Activated T-helper 1 cell treated with anti-CD3 and anti-CD28 coated beads, Interleukin-12 subunit alpha, Interleukin-12 subunit beta, Interleukin-2, Interleukin-4 antibody, amounts not matched to agents 30 ng/mL and 10 ng/mL and 1 ng/mL, durations not matched to agents 14 hours and 24 hours and 36 hours (primary cell): ENCODE data around the gene TM4SF1. TPM values are rescaled to one million over a fixed set of nuclear protein-coding genes. Genes with fewer than 3 reads are reported as not detected.

Source experiments
- DNase-seq: peaks from one replicate; pipeline ENCODE4 v3.0.0; 2021; ENCODE audit warnings: low spot score
- H3K27ac Mint-ChIP-seq: one replicate; pipeline ENCODE4 v1.8.0; 2021; ENCODE audit warnings: mild to moderate bottlenecking, mixed read lengths
- H3K27me3 Mint-ChIP-seq: one replicate; pipeline ENCODE4 v1.8.0; 2022; ENCODE audit warnings: mild to moderate bottlenecking, moderate library complexity, mixed read lengths; ENCODE audit not compliant: insufficient read depth
- H3K36me3 Mint-ChIP-seq: one replicate; pipeline ENCODE4 v1.8.0; 2021; ENCODE audit warnings: low read depth, mixed read lengths
- H3K4me1 Mint-ChIP-seq: one replicate; pipeline ENCODE4 v1.8.0; 2021; ENCODE audit warnings: low read depth, mixed read lengths
- H3K4me3 Mint-ChIP-seq: one replicate; pipeline ENCODE4 v1.8.0; 2021; ENCODE audit warnings: mild to moderate bottlenecking, moderate library complexity, mixed read lengths
- H3K9me3 Mint-ChIP-seq: one replicate; pipeline ENCODE4 v1.8.0; 2021; ENCODE audit warnings: mixed read lengths
- intact Hi-C: fragments of 100-400 bp; cut with micrococcal nuclease; formaldehyde crosslinking; loops from one replicate; pipeline ENCODE4 v1.15.1; 2024
- total RNA-seq: library from RNA; stranded (reverse); gene quantifications from 2 replicates; pipeline ENCODE4 v1.2.3, GENCODE V29; 2022

The TM4SF1 gene
- total RNA-seq, 1 donor from 2014 or later: 0.13 TPM

DNA sequence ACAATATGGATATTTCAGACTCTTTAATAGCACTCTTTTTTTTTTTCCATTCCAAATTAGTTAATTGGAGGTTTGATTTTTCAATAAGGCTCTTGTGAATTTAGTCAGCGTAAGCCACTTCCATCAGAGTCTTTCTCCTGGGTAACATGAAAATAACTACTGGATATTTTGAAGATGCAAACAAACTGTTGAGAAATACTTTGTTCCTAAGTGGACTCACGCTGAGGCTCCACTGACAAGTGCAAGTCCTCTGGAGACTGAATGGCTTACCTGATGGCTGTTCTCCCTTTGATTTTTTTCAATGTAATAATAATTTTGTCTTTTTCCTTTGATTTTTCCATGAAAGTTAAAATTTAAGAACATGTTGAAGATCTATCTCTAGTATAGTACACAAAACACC lies 26.0 kb upstream of the TM4SF1 start:
- Mint-ChIP-seq H3K9me3 (no peaks in the 10 kb centered on the region), H3K36me3 (no peaks in the 10 kb centered on the region), H3K4me1 (no peaks in the 10 kb centered on the region), H3K27ac (no peak overlapping the region), H3K4me3 (no peak overlapping the region), H3K27me3 (peaks cover 20% of the 10 kb centered on the region)
- intact Hi-C loops: no loop called here
- no peak for DNase-seq

DNA sequence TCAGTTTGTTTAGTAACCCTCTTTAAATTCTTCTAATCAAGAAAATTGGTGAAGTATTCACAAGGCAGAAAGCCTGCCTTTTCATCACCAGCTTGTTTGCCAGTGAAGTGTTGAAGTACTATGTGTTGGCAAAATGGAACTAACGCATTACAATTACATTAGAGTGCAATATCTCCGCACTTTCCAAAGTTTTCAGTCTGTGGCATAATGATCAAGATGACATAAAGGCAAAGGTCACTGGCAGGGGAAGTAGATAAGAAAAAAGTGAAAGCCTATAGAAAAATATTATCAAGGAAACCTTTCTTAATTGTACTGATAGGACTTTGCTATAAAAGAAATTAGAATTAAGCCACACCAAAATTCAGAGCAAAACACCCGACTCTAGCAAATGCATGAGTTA lies 25.0 kb upstream of the TM4SF1 start:
- no peaks in the 10 kb centered on the region for H3K9me3 Mint-ChIP-seq

DNA sequence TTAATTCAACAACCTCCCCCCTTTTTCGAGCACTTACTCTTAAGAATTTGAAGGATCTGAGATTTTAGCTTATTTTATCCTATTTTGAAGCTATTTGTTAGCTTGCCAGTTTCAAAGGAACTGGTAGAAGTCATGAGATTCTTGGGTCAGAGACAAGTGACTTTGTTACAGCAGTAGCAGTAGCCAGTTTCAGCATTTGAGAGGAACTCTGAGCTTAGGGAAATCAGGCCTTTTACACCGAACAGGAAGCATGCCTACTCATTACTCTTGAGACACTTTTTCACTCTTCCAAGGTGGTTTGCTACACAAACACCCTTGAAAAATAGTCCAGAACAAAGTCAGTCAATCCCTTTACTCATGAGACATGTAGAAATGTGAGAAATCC lies 24.5 kb upstream of the TM4SF1 start:
- Mint-ChIP-seq H3K27me3 (peaks cover 24% of the 10 kb centered on the region), H3K27ac (no peak overlapping the region), H3K4me1 (no peaks in the 10 kb centered on the region), H3K4me3 (no peak overlapping the region), H3K9me3 (no peaks in the 10 kb centered on the region), H3K36me3 (no peaks in the 10 kb centered on the region)
- intact Hi-C loops: no loop called here
- no peak for DNase-seq

More for the DNA sequence above, 25.0 kb upstream of the TM4SF1 start:
- H3K4me1 Mint-ChIP-seq: no peaks in the 10 kb centered on the region
- H3K27ac Mint-ChIP-seq: no peak overlapping the region
- H3K4me3 Mint-ChIP-seq: no peak overlapping the region
- H3K27me3 Mint-ChIP-seq: peaks cover 23% of the 10 kb centered on the region
- no peaks in the 10 kb centered on the region for H3K36me3 Mint-ChIP-seq
- intact Hi-C loops: no loop called here
- DNase-seq: no peak

DNA sequence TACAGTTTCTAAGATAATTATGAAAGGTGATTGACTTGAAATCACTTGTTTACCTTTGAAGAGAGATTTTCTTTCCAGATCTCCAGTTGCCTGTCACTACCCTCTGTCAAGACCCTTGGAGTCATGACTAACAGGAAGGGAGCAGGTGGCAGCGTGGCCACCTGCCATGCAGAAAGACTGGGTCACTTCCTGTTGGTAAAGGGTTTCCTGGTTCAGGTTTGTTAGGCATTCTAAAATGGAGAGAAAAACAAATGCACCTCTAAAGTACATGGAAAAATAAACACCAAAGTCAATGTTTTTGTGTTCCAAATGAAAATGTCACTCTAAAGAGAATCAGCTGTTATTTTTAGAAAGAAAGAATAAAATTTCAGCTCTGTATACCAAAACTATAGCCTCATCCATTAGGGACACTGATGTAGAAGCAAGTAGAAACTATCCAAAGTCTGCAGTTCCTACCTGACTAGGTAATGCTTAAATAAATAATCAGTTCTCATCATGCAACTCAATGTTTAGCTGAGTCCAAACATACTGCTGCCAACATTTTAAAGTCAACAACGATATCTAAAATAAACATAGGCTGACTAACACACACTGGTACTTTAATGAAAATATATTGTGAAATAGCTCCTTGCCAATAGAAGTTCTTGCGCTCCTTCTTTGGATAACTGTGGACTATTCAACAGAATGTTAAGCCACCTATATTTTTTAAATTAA lies 23.9 kb upstream of the TM4SF1 start:
- Mint-ChIP-seq H3K27me3 (peaks cover 23% of the 10 kb centered on the region), H3K4me1 (no peaks in the 10 kb centered on the region), H3K9me3 (no peaks in the 10 kb centered on the region), H3K4me3 (no peak overlapping the region), H3K36me3 (no peaks in the 10 kb centered on the region), H3K27ac (no peak overlapping the region)
- intact Hi-C loops: no loop called here
- no peak for DNase-seq

DNA sequence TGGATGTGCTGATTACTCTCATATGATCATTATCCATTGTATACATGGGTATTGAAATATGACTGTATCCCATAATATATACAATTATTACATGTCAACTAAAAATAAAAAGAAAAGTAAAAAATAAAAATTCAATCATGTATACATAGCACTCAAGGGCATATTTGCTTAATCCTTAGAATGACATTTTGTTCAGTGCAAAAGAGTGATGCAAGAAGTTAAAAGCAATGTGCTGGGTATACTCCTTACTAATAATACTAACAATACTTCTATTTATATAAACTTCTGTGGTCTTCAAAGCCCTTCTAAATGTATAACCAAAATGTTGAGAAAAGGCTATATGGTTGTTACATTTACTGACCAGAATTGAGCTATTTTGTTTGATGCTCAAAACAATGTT lies 23.2 kb upstream of the TM4SF1 start:
- intact Hi-C loops: no loop called here
- Mint-ChIP-seq H3K27ac (no peak overlapping the region), H3K4me3 (no peak overlapping the region), H3K36me3 (no peaks in the 10 kb centered on the region), H3K4me1 (no peaks in the 10 kb centered on the region), H3K9me3 (no peaks in the 10 kb centered on the region), H3K27me3 (peaks cover 23% of the 10 kb centered on the region)
- DNase-seq: no peak

DNA sequence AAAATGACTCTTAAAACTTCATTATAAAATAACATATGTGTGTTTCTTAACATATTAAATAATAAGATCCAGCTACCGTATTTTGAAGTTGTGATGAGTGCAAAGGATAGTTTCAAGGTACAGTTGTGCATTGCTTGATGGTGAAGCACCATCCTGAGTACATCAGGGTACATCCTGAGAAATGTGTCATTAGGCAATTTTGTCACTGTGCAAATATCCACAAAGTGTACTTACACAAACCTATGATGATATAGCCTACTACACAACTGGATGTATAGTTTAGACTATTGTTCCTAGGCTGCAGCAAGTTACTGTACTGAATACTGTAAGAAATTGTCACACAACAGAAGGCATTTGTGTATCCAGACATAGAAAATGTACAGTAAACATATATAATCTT lies 20.8 kb upstream of the TM4SF1 start:
- peaks cover 20% of the 10 kb centered on the region for H3K27me3 Mint-ChIP-seq
- intact Hi-C loops: no loop called here
- H3K9me3 Mint-ChIP-seq: no peaks in the 10 kb centered on the region
- no peaks in the 10 kb centered on the region for H3K36me3 Mint-ChIP-seq
- no peaks in the 10 kb centered on the region for H3K4me1 Mint-ChIP-seq
- H3K27ac Mint-ChIP-seq: no peak overlapping the region
- no peak for DNase-seq
- no peak overlapping the region for H3K4me3 Mint-ChIP-seq

DNA sequence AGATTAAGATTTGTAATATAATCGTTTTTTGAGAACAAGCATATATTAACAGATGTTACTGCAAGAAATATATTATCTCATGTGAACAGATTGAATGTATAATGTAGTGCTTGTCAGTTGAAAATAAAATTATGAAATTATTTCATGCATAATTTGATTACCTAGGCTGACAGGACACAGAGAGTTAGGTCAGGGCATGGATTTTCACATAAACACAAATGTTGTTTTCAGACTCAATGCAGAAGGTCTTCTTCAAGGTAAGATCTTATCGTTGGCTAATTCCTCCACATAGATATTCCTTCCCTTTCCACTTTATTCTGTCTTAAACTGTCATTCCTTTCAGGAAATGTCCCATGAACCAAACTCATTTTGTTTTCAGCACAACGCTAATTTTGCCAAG lies 20.1 kb upstream of the TM4SF1 start:
- intact Hi-C loops: no loop called here
- no peak overlapping the region for H3K4me3 Mint-ChIP-seq
- H3K36me3 Mint-ChIP-seq: no peaks in the 10 kb centered on the region
- H3K27me3 Mint-ChIP-seq: peaks cover 18% of the 10 kb centered on the region
- no peak for DNase-seq
- H3K9me3 Mint-ChIP-seq: no peaks in the 10 kb centered on the region
- no peaks in the 10 kb centered on the region for H3K4me1 Mint-ChIP-seq
- H3K27ac Mint-ChIP-seq: no peak overlapping the region

DNA sequence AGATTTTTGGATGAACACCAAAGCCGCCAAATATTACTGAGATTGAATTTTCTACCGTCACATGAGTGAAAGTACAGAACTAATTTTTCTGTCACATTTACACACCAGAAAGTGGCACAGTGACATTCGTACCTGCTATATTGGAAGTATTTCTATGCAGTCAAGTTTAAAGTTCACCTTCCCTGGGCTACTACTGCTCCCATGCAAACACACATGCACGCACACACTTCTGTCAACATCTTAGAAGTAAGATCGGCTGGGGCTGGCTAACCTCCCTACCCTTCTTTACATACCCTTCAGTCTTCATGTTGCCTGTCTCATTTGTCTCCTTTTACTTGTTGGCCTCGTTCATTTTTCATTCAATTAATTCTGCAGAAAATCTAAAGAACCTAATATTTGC lies 19.0 kb upstream of the TM4SF1 start:
- Mint-ChIP-seq H3K27ac (no peak overlapping the region), H3K36me3 (no peaks in the 10 kb centered on the region), H3K27me3 (peaks cover 15% of the 10 kb centered on the region), H3K4me1 (no peaks in the 10 kb centered on the region), H3K4me3 (no peak overlapping the region), H3K9me3 (no peaks in the 10 kb centered on the region)
- intact Hi-C loops: no loop called here
- DNase-seq: no peak

DNA sequence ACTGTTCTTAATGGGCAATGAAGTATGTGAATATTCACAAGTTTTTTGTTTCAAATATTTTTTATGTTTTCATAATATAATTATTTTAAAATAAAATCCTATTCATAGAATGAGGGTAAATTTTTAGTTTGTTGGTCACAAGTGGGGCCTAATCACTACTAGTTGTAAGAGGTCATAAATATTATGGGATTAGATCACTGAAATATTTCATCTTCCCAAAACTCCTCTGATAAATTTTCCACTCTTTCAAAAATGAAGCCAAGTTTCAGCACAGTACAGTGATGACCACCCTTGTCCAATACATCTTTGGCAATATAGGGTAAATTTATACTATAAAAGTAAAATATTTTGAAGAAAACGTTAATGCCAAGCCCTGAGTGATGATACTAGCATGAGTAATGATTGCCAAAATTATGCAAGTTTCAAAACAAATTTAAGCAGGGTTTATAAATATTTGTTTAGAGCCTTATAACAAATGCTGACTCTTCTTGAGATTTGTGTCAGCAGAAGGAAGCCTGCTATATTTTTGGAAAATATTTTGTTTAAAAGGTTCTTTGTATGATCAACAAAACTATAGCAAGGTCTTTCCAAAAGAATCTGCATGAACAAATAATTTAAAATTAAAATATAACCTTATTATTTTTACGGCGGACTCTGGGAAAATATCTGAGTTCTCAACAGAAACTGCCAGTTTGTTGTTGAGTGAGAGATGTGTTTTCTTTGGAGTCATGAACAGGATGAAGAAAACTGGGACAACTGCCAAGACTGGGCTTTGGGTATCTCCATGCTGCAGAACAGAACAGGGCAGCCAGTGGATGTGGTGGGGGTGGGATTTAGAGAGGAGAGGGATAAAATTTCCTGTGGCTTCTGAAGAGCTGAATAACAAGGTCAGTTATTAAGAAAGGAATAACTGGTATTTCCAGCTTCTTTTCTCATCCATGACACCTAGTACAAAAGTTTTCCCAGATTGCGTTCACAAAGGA lies 17.9 kb upstream of the TM4SF1 start:
- no peaks in the 10 kb centered on the region for H3K36me3 Mint-ChIP-seq
- no peak overlapping the region for H3K27ac Mint-ChIP-seq
- H3K4me3 Mint-ChIP-seq: no peak overlapping the region
- no peaks in the 10 kb centered on the region for H3K9me3 Mint-ChIP-seq
- H3K4me1 Mint-ChIP-seq: no peaks in the 10 kb centered on the region
- DNase-seq: no peak
- intact Hi-C loops: no loop called here
- H3K27me3 Mint-ChIP-seq: peaks cover 14% of the 10 kb centered on the region

DNA sequence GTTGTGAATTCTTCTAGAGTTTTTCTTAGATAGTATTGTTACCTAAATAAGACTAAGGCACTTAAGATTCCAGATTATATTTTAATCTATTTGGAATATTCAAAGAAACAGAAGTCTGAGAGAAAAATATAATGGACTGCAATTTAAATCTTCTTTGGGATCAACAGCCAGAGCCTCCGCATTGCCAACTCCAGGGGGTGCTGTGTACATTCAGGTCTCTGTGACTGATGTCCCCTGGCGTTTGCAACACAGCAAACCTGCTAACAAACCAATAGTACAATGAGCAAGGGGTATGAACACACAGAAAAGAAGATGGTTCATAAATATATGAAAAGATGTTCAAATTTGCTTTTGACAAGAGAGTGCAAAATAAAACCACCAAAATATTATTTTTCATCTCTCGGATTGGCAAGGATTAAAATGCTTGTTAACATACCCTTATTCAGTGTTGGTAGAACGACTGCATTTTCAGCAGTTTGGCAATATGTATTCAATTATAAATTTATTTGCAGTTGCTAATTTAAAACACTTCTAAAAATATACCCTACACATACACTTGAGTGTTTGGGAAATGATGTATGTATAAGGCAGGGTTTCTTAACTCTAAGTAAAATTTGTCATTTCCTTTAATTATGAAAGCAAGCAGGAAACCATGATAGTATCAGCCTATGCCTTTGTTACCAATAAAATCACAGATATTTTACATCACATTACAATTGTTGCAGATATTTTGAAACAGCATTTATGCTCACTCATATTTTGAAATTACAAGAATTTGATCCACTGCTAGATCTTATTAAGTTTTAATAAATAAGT lies 16.1 kb upstream of the TM4SF1 start:
- Mint-ChIP-seq H3K27ac (no peak overlapping the region), H3K4me3 (no peak overlapping the region), H3K9me3 (no peaks in the 10 kb centered on the region), H3K27me3 (peaks cover 10% of the 10 kb centered on the region), H3K36me3 (no peaks in the 10 kb centered on the region), H3K4me1 (no peaks in the 10 kb centered on the region)
- DNase-seq: peak; percentile 12
- intact Hi-C loops: loop anchor here (1.0 kb wide), 1 partner anchor 87 kb away; no protein-coding TSS in a partner anchor

DNA sequence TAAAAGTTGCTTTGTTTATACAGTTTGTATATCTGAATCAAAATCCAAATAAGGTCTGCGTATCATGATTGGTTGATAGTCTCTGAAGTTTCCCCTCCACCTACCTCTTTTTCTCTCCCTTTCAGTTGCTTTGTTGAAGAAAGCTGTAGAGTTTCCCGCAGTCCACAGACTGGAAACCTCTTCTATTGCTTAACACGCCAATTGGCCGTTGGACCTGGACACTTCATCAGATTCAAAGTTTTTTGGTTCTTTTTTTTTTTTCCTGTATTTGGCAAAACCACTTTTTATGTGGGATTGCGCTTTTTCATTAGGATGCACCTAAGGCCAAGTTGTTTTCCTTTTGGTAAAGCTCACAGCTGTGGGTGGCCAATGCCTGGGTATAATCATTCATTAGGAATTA lies 14.5 kb upstream of the TM4SF1 start:
- H3K27ac Mint-ChIP-seq: no peak overlapping the region
- peaks cover 1% of the 10 kb centered on the region for H3K4me1 Mint-ChIP-seq
- H3K4me3 Mint-ChIP-seq: no peak overlapping the region
- H3K36me3 Mint-ChIP-seq: no peaks in the 10 kb centered on the region
- peaks cover 4% of the 10 kb centered on the region for H3K27me3 Mint-ChIP-seq
- no peak for DNase-seq
- intact Hi-C loops: no loop called here
- no peaks in the 10 kb centered on the region for H3K9me3 Mint-ChIP-seq

DNA sequence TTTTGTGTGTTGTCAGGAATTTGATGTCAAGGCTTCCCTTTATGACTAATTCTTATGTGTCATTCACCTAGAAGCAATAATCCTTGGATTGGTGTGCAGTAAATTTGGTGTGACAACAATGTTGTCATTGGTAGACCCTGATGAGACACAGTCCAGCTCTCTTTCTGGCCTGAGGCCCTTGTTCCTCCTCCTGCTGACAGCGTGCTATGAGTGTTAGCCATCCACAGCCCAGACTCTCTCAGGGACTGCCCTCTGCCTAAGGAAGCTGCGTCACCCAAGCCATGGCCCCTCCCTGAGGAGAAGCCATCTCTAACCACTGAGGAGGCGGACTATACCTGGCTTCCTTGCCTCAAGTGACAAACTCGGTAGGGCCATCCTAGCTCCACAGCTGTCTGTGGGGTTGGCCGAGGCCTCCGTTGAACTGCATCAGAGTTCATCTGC lies 13.3 kb upstream of the TM4SF1 start:
- no peaks in the 10 kb centered on the region for H3K9me3 Mint-ChIP-seq
- no peak overlapping the region for H3K27ac Mint-ChIP-seq
- no peak for DNase-seq
- no peak overlapping the region for H3K4me3 Mint-ChIP-seq
- intact Hi-C loops: no loop called here
- peaks cover 4% of the 10 kb centered on the region for H3K27me3 Mint-ChIP-seq
- no peaks in the 10 kb centered on the region for H3K36me3 Mint-ChIP-seq
- peaks cover 7% of the 10 kb centered on the region for H3K4me1 Mint-ChIP-seq
